Measurements from ENCODE around the gene ANKS3.
A peak's percentile ranks its signal among the peaks of the same experiment; 100 is the strongest.

The ANKS3 gene

GRCh38 chr16:4684058-4684715 is 49.9 kb downstream of the ANKS3 start:
- Mint-ChIP-seq H3K4me3 (no peak overlapping the region), H3K4me1 (no peaks in the 10 kb centered on the region), H3K27me3 (ENCODE audit: low read depth) (no peaks in the 10 kb centered on the region), H3K36me3 (ENCODE audit: low read depth) (peaks cover 14% of the 10 kb centered on the region), H3K9me3 (no peaks in the 10 kb centered on the region), H3K27ac (no peak overlapping the region)
- TF ChIP-seq, protein P1, sequence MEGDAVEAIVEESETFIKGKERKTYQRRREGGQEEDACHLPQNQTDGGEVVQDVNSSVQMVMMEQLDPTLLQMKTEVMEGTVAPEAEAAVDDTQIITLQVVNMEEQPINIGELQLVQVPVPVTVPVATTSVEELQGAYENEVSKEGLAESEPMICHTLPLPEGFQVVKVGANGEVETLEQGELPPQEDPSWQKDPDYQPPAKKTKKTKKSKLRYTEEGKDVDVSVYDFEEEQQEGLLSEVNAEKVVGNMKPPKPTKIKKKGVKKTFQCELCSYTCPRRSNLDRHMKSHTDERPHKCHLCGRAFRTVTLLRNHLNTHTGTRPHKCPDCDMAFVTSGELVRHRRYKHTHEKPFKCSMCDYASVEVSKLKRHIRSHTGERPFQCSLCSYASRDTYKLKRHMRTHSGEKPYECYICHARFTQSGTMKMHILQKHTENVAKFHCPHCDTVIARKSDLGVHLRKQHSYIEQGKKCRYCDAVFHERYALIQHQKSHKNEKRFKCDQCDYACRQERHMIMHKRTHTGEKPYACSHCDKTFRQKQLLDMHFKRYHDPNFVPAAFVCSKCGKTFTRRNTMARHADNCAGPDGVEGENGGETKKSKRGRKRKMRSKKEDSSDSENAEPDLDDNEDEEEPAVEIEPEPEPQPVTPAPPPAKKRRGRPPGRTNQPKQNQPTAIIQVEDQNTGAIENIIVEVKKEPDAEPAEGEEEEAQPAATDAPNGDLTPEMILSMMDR (IDR thresholded peaks at IDR 0.05; ENCODE audit: unreplicated experiment in 3 of 3): no peak

DNA sequence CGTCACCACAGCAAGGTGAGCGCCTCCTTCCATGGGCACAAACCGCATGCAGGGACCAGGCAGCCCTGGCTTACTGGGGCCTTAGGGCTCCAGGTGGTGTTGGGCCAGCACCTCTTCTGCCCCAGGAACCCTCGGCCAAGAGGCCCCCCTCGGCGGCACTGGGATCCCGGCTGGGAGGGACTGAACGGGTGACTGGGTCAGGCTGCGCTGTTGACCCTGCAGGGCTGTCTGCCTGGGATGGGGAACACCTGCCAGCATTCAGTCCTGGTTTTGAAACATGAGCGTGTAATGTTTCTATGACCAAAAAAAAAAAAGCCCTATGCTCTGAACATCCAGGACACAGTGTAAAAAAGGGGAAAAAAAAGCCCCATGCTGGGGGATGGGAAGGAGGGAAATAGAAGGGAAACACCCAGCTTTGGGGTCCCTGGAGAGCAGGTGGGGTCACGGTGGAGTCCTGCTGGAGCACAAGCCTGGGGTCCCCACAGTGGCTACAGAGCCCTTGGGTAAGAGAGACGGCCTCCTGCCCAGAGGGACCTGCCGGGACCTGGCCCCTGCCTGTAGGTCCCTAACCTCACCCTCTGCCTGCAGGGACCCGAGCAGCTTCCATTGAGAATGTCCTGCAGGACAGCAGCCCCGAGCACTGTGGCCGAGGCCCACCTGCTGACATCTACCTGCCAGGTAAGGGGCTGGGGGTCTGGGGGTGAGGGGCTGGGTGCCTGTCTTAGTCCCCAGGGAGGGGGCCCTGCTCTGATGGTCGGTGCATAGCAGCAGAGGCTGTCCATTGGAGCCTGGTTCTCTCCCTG is 50.6 kb downstream of the ANKS3 start:
- H3K36me3 Mint-ChIP-seq (ENCODE audit: low read depth): peaks cover 14% of the 10 kb centered on the region
- no peaks in the 10 kb centered on the region for H3K9me3 Mint-ChIP-seq
- TF ChIP-seq, protein P1 (IDR thresholded peaks at IDR 0.05; ENCODE audit: unreplicated experiment in 3 of 3): peak in 1 of 3 experiments; percentile 1
- peaks cover 5% of the 10 kb centered on the region for H3K4me1 Mint-ChIP-seq
- no peak overlapping the region for H3K27ac Mint-ChIP-seq
- no peak overlapping the region for H3K4me3 Mint-ChIP-seq
- no peaks in the 10 kb centered on the region for H3K27me3 Mint-ChIP-seq (ENCODE audit: low read depth)

GRCh38 chr16:4682616-4683254 is 51.3 kb downstream of the ANKS3 start:
- TF ChIP-seq, protein P1 (IDR thresholded peaks at IDR 0.05; ENCODE audit: unreplicated experiment in 3 of 3): peak; percentile 57 to 71 (median 58)
- H3K4me3 Mint-ChIP-seq: no peak overlapping the region
- no peaks in the 10 kb centered on the region for H3K27me3 Mint-ChIP-seq (ENCODE audit: low read depth)

GRCh38 chr16:4682084-4682591 is 51.9 kb downstream of the ANKS3 start:
- TF ChIP-seq, protein P1 (IDR thresholded peaks at IDR 0.05; ENCODE audit: unreplicated experiment in 3 of 3): no peak
- Mint-ChIP-seq H3K4me3 (no peak overlapping the region), H3K9me3 (no peaks in the 10 kb centered on the region), H3K36me3 (ENCODE audit: low read depth) (peaks cover 10% of the 10 kb centered on the region), H3K27ac (no peak overlapping the region), H3K27me3 (ENCODE audit: low read depth) (no peaks in the 10 kb centered on the region), H3K4me1 (peaks cover 5% of the 10 kb centered on the region)

More at GRCh38 chr16:4682616-4683254, 51.3 kb downstream of the ANKS3 start:
- Mint-ChIP-seq H3K27ac (no peak overlapping the region), H3K36me3 (ENCODE audit: low read depth) (peaks cover 14% of the 10 kb centered on the region), H3K9me3 (no peaks in the 10 kb centered on the region), H3K4me1 (peaks cover 5% of the 10 kb centered on the region)

GRCh38 chr16:4681471-4682083 is 52.5 kb downstream of the ANKS3 start:
- TF ChIP-seq, protein P1 (IDR thresholded peaks at IDR 0.05; ENCODE audit: unreplicated experiment in 3 of 3): no peak

More at GRCh38 chr16:4681471-4682083, 52.5 kb downstream of the ANKS3 start:
- H3K4me3 Mint-ChIP-seq: no peak overlapping the region
- no peaks in the 10 kb centered on the region for H3K9me3 Mint-ChIP-seq
- peaks cover 5% of the 10 kb centered on the region for H3K4me1 Mint-ChIP-seq
- H3K27me3 Mint-ChIP-seq (ENCODE audit: low read depth): no peaks in the 10 kb centered on the region
- H3K36me3 Mint-ChIP-seq (ENCODE audit: low read depth): peaks cover 10% of the 10 kb centered on the region
- H3K27ac Mint-ChIP-seq: no peak overlapping the region

All from nephron (organoid).